Parathyroid adenoma (tissue), 2 donors: Measurements from ENCODE around the gene WNT7A.

Experiments
- H2AFZ ChIP-seq: fragments of 300-600 bp; sonication (generic); one replicate; pipeline ENCODE4 v1.7.0; 2017; ENCODE audit warnings: antibody characterized with exemption, mild to moderate bottlenecking
- H3K27ac ChIP-seq: fragments of 300-600 bp; sonication (generic); one replicate; pipeline ENCODE4 v1.7.0; 2017
- H3K27me3 ChIP-seq: fragments of 300-600 bp; sonication (generic); one replicate; pipeline ENCODE4 v1.7.0; 2017; ENCODE audit warnings: low read length; ENCODE audit not compliant: control insufficient read depth, insufficient read depth
- H3K36me3 ChIP-seq: fragments of 300-600 bp; sonication (generic); one replicate; pipeline ENCODE4 v1.7.0; 2017; ENCODE audit warnings: low read length; ENCODE audit not compliant: control insufficient read depth, insufficient read depth
- H3K4me1 ChIP-seq: fragments of 300-600 bp; sonication (generic); one replicate; pipeline ENCODE4 v1.7.0; 2017; ENCODE audit warnings: control low read depth
- H3K4me2 ChIP-seq: fragments of 300-600 bp; sonication (generic); one replicate; pipeline ENCODE4 v1.7.0; 2017; ENCODE audit warnings: low read length
- H3K4me3 ChIP-seq: fragments of 300-600 bp; sonication (generic); one replicate; pipeline ENCODE4 v1.7.0; 2017; ENCODE audit warnings: low read depth, low read length
- H3K79me2 ChIP-seq: fragments of 300-600 bp; sonication (generic); one replicate; pipeline ENCODE4 v1.7.0; 2017; ENCODE audit warnings: control low read depth
- H3K9ac ChIP-seq: fragments of 300-600 bp; sonication (generic); one replicate; pipeline ENCODE4 v1.7.0; 2017; ENCODE audit warnings: mild to moderate bottlenecking
- H3K9me3 ChIP-seq: fragments of 300-600 bp; sonication (generic); one replicate; pipeline ENCODE4 v1.7.0; 2017; ENCODE audit warnings: low read length; ENCODE audit not compliant: control insufficient read depth
- TF ChIP-seq, protein P1 (sequence below): fragments of 300-600 bp; sonication (generic); IDR thresholded peaks from one replicate; pipeline ENCODE4 v1.7.0; 2017; ENCODE audit warnings: antibody characterized with exemption, mild to moderate bottlenecking
- donor health status: primary hyperparathyroidism.

WNT7A gene

DNA sequence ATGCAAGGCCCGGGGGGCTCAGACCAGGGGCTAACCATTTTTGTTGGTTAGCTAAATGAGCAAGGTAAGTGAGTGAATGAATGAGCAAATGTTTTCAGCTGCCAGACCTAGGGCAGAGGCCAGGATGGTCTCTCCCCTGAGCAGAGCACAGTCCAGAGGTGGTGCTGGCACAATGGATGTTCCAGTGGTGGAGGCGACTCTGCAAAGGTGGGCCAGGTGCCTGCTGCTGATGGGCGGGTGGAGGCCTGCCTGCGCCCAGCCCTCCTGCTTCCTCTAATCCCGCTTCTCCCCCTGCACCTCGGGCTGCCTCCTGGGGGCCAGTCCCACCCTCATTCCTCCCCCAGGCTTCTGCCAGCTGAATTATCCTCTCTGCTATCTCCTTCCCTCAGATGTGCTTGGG is 112.8 kb downstream of the WNT7A start:
- Histone ChIP-seq H3K4me1 (no peaks in the 10 kb centered on the region), H3K4me3 (no peak overlapping the region), H3K27ac (no peak overlapping the region), H3K4me2 (no peak overlapping the region), H3K79me2 (no peaks in the 10 kb centered on the region), H3K9me3 (no peaks in the 10 kb centered on the region), H3K27me3 (no peaks in the 10 kb centered on the region), H3K9ac (no peak overlapping the region), H3K36me3 (no peaks in the 10 kb centered on the region), H2AFZ (no peak overlapping the region)
- TF ChIP-seq, protein P1, sequence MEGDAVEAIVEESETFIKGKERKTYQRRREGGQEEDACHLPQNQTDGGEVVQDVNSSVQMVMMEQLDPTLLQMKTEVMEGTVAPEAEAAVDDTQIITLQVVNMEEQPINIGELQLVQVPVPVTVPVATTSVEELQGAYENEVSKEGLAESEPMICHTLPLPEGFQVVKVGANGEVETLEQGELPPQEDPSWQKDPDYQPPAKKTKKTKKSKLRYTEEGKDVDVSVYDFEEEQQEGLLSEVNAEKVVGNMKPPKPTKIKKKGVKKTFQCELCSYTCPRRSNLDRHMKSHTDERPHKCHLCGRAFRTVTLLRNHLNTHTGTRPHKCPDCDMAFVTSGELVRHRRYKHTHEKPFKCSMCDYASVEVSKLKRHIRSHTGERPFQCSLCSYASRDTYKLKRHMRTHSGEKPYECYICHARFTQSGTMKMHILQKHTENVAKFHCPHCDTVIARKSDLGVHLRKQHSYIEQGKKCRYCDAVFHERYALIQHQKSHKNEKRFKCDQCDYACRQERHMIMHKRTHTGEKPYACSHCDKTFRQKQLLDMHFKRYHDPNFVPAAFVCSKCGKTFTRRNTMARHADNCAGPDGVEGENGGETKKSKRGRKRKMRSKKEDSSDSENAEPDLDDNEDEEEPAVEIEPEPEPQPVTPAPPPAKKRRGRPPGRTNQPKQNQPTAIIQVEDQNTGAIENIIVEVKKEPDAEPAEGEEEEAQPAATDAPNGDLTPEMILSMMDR = no peak
